WI38 (cell line): ENCODE results near the gene CUL9.

Experiments
- H3K4me3 ChIP-seq: 2 replicates; pipeline ENCODE4 v1.5.1; 2011; ENCODE audit warnings: low read depth, mild to moderate bottlenecking, control low read depth, low read length
- CTCF ChIP-seq: IDR thresholded peaks from 2 replicates; pipeline ENCODE4 v1.5.1; 2012; ENCODE audit warnings: low read depth, mild to moderate bottlenecking, control low read depth, low read length

The CUL9 gene

DNA sequence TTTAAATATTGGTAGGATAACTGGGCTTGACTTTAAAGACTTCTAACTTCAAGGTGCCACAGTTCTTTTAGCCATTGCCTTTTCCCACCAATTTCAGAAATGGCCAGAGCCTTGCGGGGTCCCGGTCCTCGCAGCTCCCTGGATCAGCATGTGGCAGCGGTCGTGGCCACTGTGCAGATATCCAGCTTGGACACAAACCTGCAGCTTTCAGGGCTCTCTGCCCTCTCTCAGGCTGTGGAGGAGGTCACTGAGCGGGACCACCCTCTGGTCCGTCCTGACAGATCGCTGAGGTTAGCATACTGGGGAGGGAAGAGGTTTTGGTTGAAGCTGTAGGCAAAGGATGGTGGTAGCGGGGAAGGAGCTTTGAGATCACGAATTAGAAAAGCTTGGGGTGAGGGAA is 6.4 kb downstream of the CUL9 start:
- TF ChIP-seq CTCF, result no peak
- no peak overlapping the region for H3K4me3 ChIP-seq

DNA sequence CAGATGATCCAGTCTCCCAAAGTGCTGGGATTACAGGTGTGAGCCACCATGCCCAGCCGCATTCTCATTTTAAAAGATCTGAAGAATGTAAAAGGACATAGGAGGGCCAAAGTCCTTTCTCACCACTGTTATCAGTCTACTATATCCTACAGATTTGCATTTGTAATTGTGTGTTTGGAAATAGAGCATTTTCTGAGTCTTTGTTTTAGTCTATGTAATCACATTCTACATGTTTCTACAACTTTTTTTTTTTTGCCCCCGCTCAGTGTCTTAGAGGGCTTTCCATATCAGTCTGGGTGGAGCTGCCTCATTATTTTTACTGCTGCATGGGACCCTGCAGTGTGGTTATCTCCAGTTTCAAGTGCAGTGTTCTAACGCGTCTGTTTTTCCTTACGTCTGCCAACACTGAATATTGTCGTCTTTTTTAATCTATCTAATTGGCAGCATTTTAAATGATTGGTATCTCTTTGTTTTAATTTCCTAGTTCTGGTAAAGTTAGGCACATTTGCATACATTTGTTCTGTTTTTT is 7.8 kb downstream of the CUL9 start:
- no peak for TF ChIP-seq CTCF
- no peak overlapping the region for H3K4me3 ChIP-seq

- no peak overlapping the region for H3K4me3 ChIP-seq
- no peak for TF ChIP-seq CTCF
These were observed 10.9 kb downstream of the CUL9 start for GRCh38 chr6:43192911-43193310.

- H3K4me3 ChIP-seq, result no peak overlapping the region
- no peak for TF ChIP-seq CTCF
These were observed 11.9 kb downstream of the CUL9 start for GRCh38 chr6:43193929-43194328.

DNA sequence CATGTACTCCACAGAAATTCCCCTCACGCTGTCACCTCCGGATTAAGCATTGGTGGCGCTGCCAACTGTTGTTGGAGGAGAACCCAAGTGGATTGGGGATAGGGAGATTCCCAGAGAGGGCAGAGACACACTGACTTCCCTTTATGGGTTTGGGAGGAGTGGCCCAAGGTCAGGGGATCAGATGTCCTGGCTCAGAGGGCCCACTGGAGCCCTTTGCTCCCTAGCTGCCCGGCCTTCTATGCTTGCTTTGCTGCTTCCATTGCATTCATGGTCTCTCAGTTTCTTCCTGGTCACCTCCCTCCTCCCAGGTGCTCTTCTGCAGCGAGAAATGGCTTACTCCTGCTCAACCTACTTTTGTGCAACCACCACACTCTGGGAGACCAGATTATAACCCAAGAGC is 14.3 kb downstream of the CUL9 start:
- H3K4me3 ChIP-seq, result no peak overlapping the region
- no peak for TF ChIP-seq CTCF

DNA sequence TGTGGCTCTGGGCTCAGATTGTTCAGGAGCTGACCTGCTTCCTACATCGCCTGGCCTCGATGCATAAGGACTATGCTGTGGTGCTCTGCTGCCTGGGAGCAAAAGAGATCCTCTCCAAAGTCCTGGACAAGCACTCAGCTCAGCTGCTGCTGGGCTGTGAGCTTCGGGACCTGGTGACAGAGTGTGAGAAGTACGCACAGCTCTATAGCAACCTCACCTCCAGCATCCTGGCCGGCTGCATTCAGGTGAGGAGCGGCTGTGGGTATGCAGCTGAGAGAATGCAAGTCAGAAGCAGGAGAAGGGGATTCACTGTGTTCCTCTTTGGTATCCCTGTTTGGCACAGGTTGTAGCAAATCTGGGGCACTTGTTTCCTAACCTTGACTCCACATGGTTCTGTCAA is 17.9 kb downstream of the CUL9 start:
- H3K4me3 ChIP-seq, result no peak overlapping the region
- no peak for TF ChIP-seq CTCF

- H3K4me3 ChIP-seq, result no peak overlapping the region
- TF ChIP-seq CTCF, result no peak
These were observed 18.5 kb downstream of the CUL9 start for GRCh38 chr6:43200541-43200940.
